ENCODE results near the gene CCDC196. TPM values are rescaled to one million over a fixed set of nuclear protein-coding genes. Genes with fewer than 3 reads are reported as not detected.

CCDC196 gene
- total RNA-seq, 2 donors from 2014 or later: 0.82 to 1.3 TPM

DNA sequence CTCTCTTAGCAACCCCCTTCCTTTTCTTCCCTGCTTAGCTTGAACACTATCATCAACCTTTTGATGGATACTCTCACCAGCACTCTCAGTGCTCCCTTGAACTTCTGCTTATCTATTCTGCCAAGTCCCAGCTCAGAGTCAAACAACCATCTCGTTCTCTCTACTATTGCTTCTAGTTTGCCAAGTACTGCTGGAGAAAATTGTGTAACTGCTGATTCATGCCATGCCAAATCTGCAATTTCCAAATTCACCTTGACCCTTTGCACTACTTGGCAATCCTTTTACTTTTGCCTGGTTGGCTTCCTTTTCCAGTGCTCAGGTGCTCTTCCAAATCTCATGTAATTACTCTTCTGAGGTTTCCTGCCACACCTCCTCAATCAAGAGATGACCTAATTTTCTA, 2.8 kb upstream of the CCDC196 start:
- Histone ChIP-seq H3K27ac (no peak overlapping the region), H3K9me3 (no peaks in the 10 kb centered on the region), H3K4me1 (no peaks in the 10 kb centered on the region), H3K27me3 (no peaks in the 10 kb centered on the region), H3K9ac (ENCODE audit: low read depth in 2 of 2, low read length in 2 of 2) (no peak overlapping the region), H3K36me3 (no peaks in the 10 kb centered on the region), H3K4me3 (no peak overlapping the region)
- no peak for DNase-seq
- intact Hi-C loops (cut with DNase I): no loop called here
- TF ChIP-seq, protein P1, sequence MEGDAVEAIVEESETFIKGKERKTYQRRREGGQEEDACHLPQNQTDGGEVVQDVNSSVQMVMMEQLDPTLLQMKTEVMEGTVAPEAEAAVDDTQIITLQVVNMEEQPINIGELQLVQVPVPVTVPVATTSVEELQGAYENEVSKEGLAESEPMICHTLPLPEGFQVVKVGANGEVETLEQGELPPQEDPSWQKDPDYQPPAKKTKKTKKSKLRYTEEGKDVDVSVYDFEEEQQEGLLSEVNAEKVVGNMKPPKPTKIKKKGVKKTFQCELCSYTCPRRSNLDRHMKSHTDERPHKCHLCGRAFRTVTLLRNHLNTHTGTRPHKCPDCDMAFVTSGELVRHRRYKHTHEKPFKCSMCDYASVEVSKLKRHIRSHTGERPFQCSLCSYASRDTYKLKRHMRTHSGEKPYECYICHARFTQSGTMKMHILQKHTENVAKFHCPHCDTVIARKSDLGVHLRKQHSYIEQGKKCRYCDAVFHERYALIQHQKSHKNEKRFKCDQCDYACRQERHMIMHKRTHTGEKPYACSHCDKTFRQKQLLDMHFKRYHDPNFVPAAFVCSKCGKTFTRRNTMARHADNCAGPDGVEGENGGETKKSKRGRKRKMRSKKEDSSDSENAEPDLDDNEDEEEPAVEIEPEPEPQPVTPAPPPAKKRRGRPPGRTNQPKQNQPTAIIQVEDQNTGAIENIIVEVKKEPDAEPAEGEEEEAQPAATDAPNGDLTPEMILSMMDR (IDR thresholded peaks at IDR 0.05): no peak

DNA sequence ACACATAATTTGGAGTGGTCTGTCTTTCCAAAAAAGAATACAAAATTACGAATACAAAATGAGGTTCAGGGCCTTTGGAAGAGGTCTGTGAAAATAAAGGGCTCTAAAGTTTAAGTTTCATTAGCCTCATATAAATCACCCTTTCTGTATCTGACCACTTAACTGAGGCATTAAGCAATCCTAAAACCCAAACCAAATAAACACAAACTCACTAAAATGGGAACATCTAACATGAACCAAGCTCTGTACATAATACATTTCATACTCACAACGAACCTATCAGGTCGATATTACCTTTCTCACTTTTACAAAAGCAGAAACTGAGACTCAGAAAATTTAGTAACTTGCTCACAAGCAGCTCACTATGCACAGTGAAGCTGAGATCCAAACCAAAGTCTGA, 1.1 kb upstream of the CCDC196 start:
- Histone ChIP-seq H3K27me3 (no peaks in the 10 kb centered on the region), H3K4me3 (no peak overlapping the region), H3K4me1 (no peaks in the 10 kb centered on the region), H3K27ac (no peak overlapping the region), H3K36me3 (no peaks in the 10 kb centered on the region), H3K9me3 (no peaks in the 10 kb centered on the region), H3K9ac (ENCODE audit: low read depth in 2 of 2, low read length in 2 of 2) (no peak overlapping the region)
- no peak for DNase-seq
- TF ChIP-seq, protein P1 (IDR thresholded peaks at IDR 0.05): no peak
- intact Hi-C loops (cut with DNase I): no loop called here

DNA sequence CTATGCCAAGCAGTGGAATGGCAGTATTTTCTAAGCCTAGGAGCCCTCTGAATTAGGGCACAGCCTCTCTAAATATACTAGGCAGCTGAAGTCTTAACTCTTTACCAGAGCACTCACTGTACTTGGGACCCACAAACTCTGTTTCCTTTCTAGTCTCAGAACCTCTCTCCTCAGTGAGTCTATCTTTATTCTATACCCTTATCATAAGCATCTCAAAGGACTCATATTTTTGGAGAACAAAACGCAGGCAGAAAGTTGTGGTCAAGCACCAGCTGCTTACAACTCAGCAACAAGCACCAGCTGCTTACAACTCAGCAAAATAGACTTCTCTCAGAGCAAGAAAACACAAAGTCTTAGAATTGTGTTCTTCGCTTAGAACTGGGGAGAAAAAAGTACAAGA, 993 bp downstream of the CCDC196 start:
- no peaks in the 10 kb centered on the region for H3K9me3 ChIP-seq
- H3K4me3 ChIP-seq: no peak overlapping the region
- DNase-seq: no peak
- H3K4me1 ChIP-seq: no peaks in the 10 kb centered on the region
- no peak overlapping the region for H3K9ac ChIP-seq (ENCODE audit: low read depth in 2 of 2, low read length in 2 of 2)
- H3K27ac ChIP-seq: no peak overlapping the region
- H3K27me3 ChIP-seq: no peaks in the 10 kb centered on the region
- no peaks in the 10 kb centered on the region for H3K36me3 ChIP-seq
- intact Hi-C loops (cut with DNase I): no loop called here
- TF ChIP-seq, protein P1 (IDR thresholded peaks at IDR 0.05): no peak

DNA sequence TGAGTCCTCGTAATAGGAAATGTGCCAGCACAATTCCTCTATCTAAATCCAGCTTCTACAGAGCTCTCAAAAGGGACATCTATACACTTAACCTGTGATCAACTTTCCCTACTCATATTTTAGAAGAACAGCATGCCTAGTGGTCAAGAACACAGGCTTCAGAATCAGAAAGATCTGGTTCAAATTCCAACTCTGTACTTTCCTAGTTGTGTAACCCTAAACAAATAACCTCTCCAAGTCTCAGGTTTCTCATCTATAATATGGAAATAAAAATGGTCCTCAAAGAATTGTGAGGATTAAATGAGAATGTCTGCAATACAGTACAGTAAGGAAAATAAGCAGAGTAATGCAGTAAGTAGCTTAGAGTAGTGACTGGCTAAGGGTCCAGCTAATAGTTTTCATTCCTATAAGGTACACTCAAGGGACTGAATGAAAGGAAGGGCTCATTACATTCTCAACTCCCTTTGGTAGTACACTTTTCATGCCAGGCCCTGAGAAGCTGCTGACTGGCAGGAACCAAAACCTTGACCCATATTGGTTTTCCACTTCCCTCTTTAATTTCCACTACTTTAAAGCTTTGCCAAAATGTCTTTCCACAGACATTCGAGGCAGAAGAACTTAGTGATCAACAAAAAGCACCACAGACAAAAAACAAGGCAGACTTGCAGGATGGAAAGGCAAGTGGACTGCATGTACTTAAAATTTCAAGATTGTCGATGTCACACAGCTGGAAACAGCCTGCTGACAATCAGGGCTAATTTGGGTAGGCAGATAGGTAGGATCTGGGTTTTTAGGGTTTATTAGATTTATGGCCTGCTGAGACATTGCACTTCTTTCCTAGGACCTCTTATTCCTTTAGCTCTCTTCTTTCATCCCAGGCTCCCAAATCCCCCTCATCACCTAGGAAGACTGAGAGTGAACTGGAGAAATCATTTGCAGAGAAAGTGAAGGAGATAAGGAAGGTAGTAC, 4.3 kb downstream of the CCDC196 start:
- TF ChIP-seq, protein P1 (IDR thresholded peaks at IDR 0.05): no peak
- Histone ChIP-seq H3K27me3 (no peaks in the 10 kb centered on the region), H3K9ac (ENCODE audit: low read depth in 2 of 2, low read length in 2 of 2) (no peak overlapping the region), H3K4me1 (no peaks in the 10 kb centered on the region), H3K9me3 (no peaks in the 10 kb centered on the region), H3K4me3 (no peak overlapping the region), H3K27ac (no peak overlapping the region), H3K36me3 (no peaks in the 10 kb centered on the region)
- no peak for DNase-seq
- intact Hi-C loops (cut with DNase I): loop anchor here (10.0 kb wide), 1 partner anchor 624 kb away; no protein-coding TSS in a partner anchor

DNA sequence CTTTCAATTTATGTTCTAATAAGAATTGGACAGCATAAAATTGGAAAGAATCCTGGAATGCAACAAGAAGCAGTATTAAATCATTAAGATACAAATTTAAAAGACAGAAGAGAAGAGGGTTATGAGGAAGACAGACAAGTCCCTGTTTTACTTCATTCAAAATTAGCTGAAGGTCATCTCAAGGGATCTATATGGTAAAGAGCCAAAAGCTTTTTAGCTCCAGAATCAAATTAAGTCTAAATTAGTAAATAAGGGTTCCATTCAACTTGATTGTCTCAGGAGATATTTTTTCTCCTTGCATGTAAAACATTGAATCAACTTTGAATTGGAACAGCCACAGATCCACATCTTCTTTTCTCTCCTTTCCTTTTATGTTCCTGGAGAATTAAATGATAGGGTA, 7.6 kb downstream of the CCDC196 start:
- Histone ChIP-seq H3K9ac (ENCODE audit: low read depth in 2 of 2, low read length in 2 of 2) (no peak overlapping the region), H3K4me3 (no peak overlapping the region), H3K27me3 (no peaks in the 10 kb centered on the region), H3K9me3 (no peaks in the 10 kb centered on the region), H3K27ac (no peak overlapping the region), H3K4me1 (no peaks in the 10 kb centered on the region), H3K36me3 (no peaks in the 10 kb centered on the region)
- intact Hi-C loops (cut with DNase I): loop anchor here (10.0 kb wide), 1 partner anchor 621 kb away; no protein-coding TSS in a partner anchor
- no peak for DNase-seq
- TF ChIP-seq, protein P1 (IDR thresholded peaks at IDR 0.05): no peak
